GM23248 (cell line): Measurements from ENCODE around the gene ICA1. TPM values are rescaled to one million over a fixed set of nuclear protein-coding genes. Genes with fewer than 3 reads are reported as not detected.

Source experiments
- polyA plus RNA-seq: library from polyadenylated mRNA; unstranded; fragments of >200 nt; fragmentation: Nextera tagmentation; extraction: Ambion mirVana; gene quantifications from 2 replicates; pipeline ENCODE4 v1.2.1, GENCODE V29; 2016
- small RNA-seq: library from RNA; depleted of rRNA; stranded (forward); fragments of <200 nt; gene quantifications from one replicate; pipeline ENCODE3, GENCODE V24; 2014; ENCODE audit warnings: low read depth, low replicate concordance
- total RNA-seq: library from RNA; depleted of rRNA; stranded (reverse); fragments of >200 nt; shearing (Covaris generic); gene quantifications from 2 replicates; pipeline ENCODE4 v1.2.3, GENCODE V29; 2014; rRNA removed

Gene ICA1
- total and polyA plus RNA-seq, 2 experiments from 2014 or later: not detected

Small RNA genes lying within 50 kb of the gene (small RNA-seq; reads per million reads assigned to genes)
- not detected for gene AC007009.1

Other genes with a start within 250 kb of the ICA1 start
- gene NXPH1, start 171.4 kb upstream of the ICA1 start, total RNA-seq: not detected in 2 replicates
- not detected in 2 replicates for gene NXPH1, start 171.4 kb upstream of the ICA1 start, polyA plus RNA-seq